H1 (cell line): ENCODE results near the gene PTPN18. TPM values are rescaled to one million over a fixed set of nuclear protein-coding genes. Genes with fewer than 3 reads are reported as not detected.

ENCODE experiments used
- CTBP2 ChIP-seq: IDR thresholded peaks from 2 replicates; pipeline ENCODE4 v1.7.0; 2011; ENCODE audit warnings: borderline replicate concordance, mild to moderate bottlenecking, moderate library complexity, mixed read lengths, low read length; ENCODE audit not compliant: insufficient read depth, insufficient read length
- SIRT6 ChIP-seq: IDR thresholded peaks from one replicate; pipeline ENCODE4 v1.7.1; 2012; ENCODE audit warnings: low read length, inconsistent platforms
- SP1 ChIP-seq: IDR thresholded peaks from 2 replicates; pipeline ENCODE4 v1.6.1; 2011; ENCODE audit warnings: low read depth, low read length
- polyA plus RNA-seq, 7 experiments: library from polyadenylated mRNA; depleted of rRNA in 3 of 7; stranded (reverse) in 5 of 7; unstranded in 2 of 7; fragments of >200 nt in 5 of 7; fragments of 200-250 nt in 2 of 7; gene quantifications; 1 replicate in 5 of 7; 2 replicates in 1 of 7; 4 replicates in 1 of 7; pipeline versions ENCODE4 v1.2.1 to v1.2.3, GENCODE V29; 2011 to 2013; ENCODE audit warnings: missing spikeins in 2 of 7, mixed read lengths in 2 of 7
- total RNA-seq: library from RNA; stranded (reverse); fragmentation: NEBNext Ultra II Directional; extraction: Animal tissue kit (Norgen Biotek cat#: 25700); gene quantifications from 2 replicates; pipeline ENCODE4 v1.2.1, GENCODE V29; 2021

Gene PTPN18
- total and polyA plus RNA-seq, 2 of the 8 experiments (the other 6 are each of a cell fraction or from before 2014, with no cell fraction given), result 13.2 to 14.7 TPM

DNA sequence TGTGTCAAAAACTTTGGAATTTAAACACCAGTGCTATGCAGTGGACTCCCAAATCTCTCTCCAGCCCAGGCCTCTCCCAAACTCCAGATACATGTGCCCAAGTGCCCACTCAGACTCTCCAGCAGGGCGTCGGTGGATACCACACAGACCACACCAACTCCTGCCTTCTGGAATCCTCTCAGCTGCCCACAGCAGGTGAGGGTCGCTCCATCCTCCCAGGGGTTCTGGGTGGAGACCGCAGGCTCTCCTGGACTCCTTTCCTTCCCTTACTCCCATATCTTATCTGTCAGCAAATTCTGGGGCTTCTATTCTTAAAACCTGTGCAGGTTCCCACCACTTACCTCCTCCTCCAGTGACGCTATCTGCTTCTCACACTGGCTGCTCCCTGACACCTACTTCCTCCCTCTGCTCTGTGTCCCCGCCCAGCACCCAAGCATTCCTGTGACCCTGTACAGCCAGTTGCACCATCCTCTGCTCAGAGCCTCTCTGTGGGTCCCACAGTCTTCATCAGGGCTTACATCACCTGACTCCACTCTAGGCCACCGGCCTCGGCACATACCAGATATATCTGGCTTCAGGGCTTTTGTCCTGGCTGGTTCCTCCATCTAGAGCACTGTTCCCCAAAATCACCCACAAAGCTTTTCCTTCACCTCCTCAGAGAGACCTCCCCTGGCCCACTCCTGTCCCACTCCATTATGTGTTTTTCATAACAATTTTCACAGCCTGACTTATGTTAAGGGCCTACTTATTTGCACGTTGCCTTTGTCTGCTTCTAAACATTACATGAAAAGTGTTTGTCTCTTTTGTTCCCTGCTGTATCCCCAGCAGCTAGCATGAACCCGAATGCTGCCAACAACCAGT, 15.7 kb upstream of the PTPN18 start (continued):
- TF ChIP-seq SP1 (no peak), SIRT6 (no peak), CTBP2 (no peak)
